HepG2 (cell line): Measurements from ENCODE around the gene TIFAB. TPM values are rescaled to one million over a fixed set of nuclear protein-coding genes. Genes with fewer than 3 reads are reported as not detected.
A peak's percentile ranks its signal among the peaks of the same experiment; 100 is the strongest.

Experiments used
- ARNTL ChIP-seq: sonication (generic); formaldehyde crosslinking; IDR thresholded peaks from 2 replicates; pipeline ENCODE4 v1.4.0; 2020; ENCODE audit warnings: mild to moderate bottlenecking, missing genetic modification reagents
- CBFB ChIP-seq: sonication (generic); formaldehyde crosslinking; IDR thresholded peaks from 2 replicates; pipeline ENCODE4 v1.4.0; 2020; ENCODE audit warnings: missing genetic modification reagents
- DMAP1 ChIP-seq: IDR thresholded peaks from 2 replicates; pipeline ENCODE4 v1.6.1; 2016
- EED ChIP-seq: sonication (generic); formaldehyde crosslinking; IDR thresholded peaks from 2 replicates; pipeline ENCODE4 v1.5.0; 2020; ENCODE audit warnings: mild to moderate bottlenecking, missing genetic modification reagents
- ELF4 ChIP-seq: sonication (generic); formaldehyde crosslinking; IDR thresholded peaks from 2 replicates; pipeline ENCODE4 v1.5.0; 2020; ENCODE audit warnings: missing genetic modification reagents, mild to moderate bottlenecking, moderate library complexity, borderline replicate concordance
- HNRNPL ChIP-seq: fragments of 200-400 bp; formaldehyde crosslinking; IDR thresholded peaks from 2 replicates; pipeline ENCODE4 v1.6.1; 2017; ENCODE audit warnings: mild to moderate bottlenecking, low read depth, low read length
- KLF12 ChIP-seq: sonication (generic); formaldehyde crosslinking; IDR thresholded peaks from 2 replicates; pipeline ENCODE4 v1.4.0; 2020; ENCODE audit warnings: missing genetic modification reagents, borderline replicate concordance
- KLF9 ChIP-seq: IDR thresholded peaks from 2 replicates; pipeline ENCODE4 v1.6.1; 2016; ENCODE audit warnings: low read depth
- PLRG1 ChIP-seq: fragments of 450-650 bp; conservative IDR thresholded peaks from 2 replicates; pipeline ENCODE4 v1.6.1; 2016
- ZFP37 ChIP-seq: sonication (generic); formaldehyde crosslinking; IDR thresholded peaks from 2 replicates; pipeline ENCODE4 v1.4.0; 2020; ENCODE audit warnings: missing genetic modification reagents, borderline replicate concordance
- ZNF570 ChIP-seq: sonication (generic); formaldehyde crosslinking; IDR thresholded peaks from 2 replicates; pipeline ENCODE4 v1.4.0; 2020; ENCODE audit warnings: mild to moderate bottlenecking, missing genetic modification reagents, borderline replicate concordance
- polyA plus RNA-seq, 8 experiments: library from polyadenylated mRNA; depleted of rRNA in 3 of 8; stranded (reverse) in 7 of 8; unstranded in 1 of 8; fragments of >200 nt; fragmentation: Illumina TruSeq in 4 of 8; extraction: Trizol in 4 of 8; gene quantifications; 2 replicates each; pipeline versions ENCODE4 v1.2.1 to v1.2.3, GENCODE V29; 2011 to 2016; ENCODE audit warnings: low read depth in 4 of 8, missing spikeins in 1 of 8, mixed read lengths in 1 of 8; ENCODE audit not compliant: insufficient read depth in 1 of 8
- total RNA-seq, 5 experiments: library from RNA; depleted of rRNA; stranded (reverse); fragments of >200 nt; fragmentation: Illumina TruSeq; extraction: Trizol; gene quantifications; 2 replicates each; pipeline ENCODE4 v1.2.3, GENCODE V29; 2016; ENCODE audit warnings: low read depth in 1 of 5
- TF ChIP-seq, protein P1 (sequence below): sonication (generic); formaldehyde crosslinking; IDR thresholded peaks from 2 replicates; pipeline ENCODE4 v1.4.0; 2020; ENCODE audit warnings: mild to moderate bottlenecking, missing genetic modification reagents
- TF ChIP-seq, protein P2 (sequence below), 2 experiments: fragments of 450-650 bp in 1 of 2; sonication (generic) in 1 of 2; formaldehyde crosslinking; IDR thresholded peaks; 2 replicates each; pipeline versions ENCODE4 v1.5.0 to v1.8.0; 2020 to 2022; ENCODE audit warnings: mild to moderate bottlenecking in 1 of 2, missing genetic modification reagents in 1 of 2
- TF ChIP-seq, protein P3 (sequence below): sonication (generic); formaldehyde crosslinking; IDR thresholded peaks from 2 replicates; pipeline ENCODE4 v1.5.0; 2020; ENCODE audit warnings: mild to moderate bottlenecking, missing genetic modification reagents, borderline replicate concordance
- TF ChIP-seq, protein P4 (sequence below): sonication (generic); formaldehyde crosslinking; IDR thresholded peaks from 2 replicates; pipeline ENCODE4 v1.9.0; 2021; ENCODE audit warnings: missing genetic modification reagents, borderline replicate concordance
- TF ChIP-seq, protein P5 (sequence below): sonication (generic); formaldehyde crosslinking; IDR thresholded peaks from 2 replicates; pipeline ENCODE4 v1.9.0; 2021; ENCODE audit warnings: missing genetic modification reagents, mild to moderate bottlenecking, borderline replicate concordance
- TF ChIP-seq, protein P6 (sequence below): sonication (generic); formaldehyde crosslinking; IDR thresholded peaks from 2 replicates; pipeline ENCODE4 v1.5.0; 2020; ENCODE audit warnings: missing genetic modification reagents, mild to moderate bottlenecking, borderline replicate concordance

TIFAB gene
- total and polyA plus RNA-seq, 2 of the 13 experiments (the other 11 are each of a cell fraction or from before 2014, with no cell fraction given), result not detected

DNA sequence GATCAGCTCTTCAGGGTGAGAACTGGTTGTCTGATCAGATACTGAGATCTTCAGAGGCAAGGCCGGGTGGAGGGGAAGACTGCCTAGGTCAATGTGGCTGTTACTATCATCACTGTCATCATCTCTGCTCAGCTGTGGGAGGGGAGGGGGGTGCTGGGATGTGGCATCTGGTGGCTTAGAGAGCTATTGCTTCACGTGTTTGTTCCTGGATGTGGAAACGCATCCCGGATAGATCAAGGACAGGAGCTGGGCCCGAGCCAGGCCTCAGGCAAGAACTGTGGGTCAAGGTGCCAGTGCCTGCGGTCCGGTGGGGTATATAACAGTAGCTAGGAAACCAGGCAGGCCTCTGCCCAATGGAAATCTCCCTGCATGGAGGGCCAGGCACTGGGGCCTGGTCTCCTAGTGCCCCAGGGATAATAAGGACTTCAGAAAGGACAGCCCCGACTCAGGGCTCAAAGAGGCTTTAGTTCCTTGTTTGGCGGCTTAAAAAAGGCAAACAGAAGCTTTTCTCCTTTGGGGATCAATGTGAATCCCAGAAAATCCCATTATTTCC is 30.3 kb upstream of the TIFAB start (continued):
- 0 out of 2 replicates have a peak, but pooled peaks have one; percentile 41 for TF ChIP-seq DMAP1 (CRISPR knock-in tag)
- TF ChIP-seq HNRNPL, result 0 out of 2 replicates have a peak, but pooled peaks have one; percentile 74
- TF ChIP-seq KLF12 (CRISPR knock-in tag), result no peak
- TF ChIP-seq, protein P1, sequence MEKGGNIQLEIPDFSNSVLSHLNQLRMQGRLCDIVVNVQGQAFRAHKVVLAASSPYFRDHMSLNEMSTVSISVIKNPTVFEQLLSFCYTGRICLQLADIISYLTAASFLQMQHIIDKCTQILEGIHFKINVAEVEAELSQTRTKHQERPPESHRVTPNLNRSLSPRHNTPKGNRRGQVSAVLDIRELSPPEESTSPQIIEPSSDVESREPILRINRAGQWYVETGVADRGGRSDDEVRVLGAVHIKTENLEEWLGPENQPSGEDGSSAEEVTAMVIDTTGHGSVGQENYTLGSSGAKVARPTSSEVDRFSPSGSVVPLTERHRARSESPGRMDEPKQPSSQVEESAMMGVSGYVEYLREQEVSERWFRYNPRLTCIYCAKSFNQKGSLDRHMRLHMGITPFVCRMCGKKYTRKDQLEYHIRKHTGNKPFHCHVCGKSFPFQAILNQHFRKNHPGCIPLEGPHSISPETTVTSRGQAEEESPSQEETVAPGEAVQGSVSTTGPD (CRISPR knock-in tag), result no peak
- peak; percentile 85 for TF ChIP-seq ARNTL (CRISPR knock-in tag)
- TF ChIP-seq PLRG1, result no peak
- TF ChIP-seq CBFB (CRISPR knock-in tag), result peak; percentile 75; the same call in 1 of the 2 replicates
- TF ChIP-seq, protein P2, sequence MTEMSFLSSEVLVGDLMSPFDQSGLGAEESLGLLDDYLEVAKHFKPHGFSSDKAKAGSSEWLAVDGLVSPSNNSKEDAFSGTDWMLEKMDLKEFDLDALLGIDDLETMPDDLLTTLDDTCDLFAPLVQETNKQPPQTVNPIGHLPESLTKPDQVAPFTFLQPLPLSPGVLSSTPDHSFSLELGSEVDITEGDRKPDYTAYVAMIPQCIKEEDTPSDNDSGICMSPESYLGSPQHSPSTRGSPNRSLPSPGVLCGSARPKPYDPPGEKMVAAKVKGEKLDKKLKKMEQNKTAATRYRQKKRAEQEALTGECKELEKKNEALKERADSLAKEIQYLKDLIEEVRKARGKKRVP (CRISPR knock-in tag; IDR thresholded peaks at IDR 0.05), result peak in 1 of 2 experiments; percentile 83; a peak in 2 of 4 replicates
- TF ChIP-seq, protein P3, sequence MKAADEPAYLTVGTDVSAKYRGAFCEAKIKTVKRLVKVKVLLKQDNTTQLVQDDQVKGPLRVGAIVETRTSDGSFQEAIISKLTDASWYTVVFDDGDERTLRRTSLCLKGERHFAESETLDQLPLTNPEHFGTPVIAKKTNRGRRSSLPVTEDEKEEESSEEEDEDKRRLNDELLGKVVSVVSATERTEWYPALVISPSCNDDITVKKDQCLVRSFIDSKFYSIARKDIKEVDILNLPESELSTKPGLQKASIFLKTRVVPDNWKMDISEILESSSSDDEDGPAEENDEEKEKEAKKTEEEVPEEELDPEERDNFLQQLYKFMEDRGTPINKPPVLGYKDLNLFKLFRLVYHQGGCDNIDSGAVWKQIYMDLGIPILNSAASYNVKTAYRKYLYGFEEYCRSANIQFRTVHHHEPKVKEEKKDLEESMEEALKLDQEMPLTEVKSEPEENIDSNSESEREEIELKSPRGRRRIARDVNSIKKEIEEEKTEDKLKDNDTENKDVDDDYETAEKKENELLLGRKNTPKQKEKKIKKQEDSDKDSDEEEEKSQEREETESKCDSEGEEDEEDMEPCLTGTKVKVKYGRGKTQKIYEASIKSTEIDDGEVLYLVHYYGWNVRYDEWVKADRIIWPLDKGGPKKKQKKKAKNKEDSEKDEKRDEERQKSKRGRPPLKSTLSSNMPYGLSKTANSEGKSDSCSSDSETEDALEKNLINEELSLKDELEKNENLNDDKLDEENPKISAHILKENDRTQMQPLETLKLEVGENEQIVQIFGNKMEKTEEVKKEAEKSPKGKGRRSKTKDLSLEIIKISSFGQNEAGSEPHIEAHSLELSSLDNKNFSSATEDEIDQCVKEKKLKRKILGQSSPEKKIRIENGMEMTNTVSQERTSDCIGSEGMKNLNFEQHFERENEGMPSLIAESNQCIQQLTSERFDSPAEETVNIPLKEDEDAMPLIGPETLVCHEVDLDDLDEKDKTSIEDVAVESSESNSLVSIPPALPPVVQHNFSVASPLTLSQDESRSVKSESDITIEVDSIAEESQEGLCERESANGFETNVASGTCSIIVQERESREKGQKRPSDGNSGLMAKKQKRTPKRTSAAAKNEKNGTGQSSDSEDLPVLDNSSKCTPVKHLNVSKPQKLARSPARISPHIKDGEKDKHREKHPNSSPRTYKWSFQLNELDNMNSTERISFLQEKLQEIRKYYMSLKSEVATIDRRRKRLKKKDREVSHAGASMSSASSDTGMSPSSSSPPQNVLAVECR, result peak; percentile 69; the same call in 1 of the 2 replicates
- TF ChIP-seq, protein P4, sequence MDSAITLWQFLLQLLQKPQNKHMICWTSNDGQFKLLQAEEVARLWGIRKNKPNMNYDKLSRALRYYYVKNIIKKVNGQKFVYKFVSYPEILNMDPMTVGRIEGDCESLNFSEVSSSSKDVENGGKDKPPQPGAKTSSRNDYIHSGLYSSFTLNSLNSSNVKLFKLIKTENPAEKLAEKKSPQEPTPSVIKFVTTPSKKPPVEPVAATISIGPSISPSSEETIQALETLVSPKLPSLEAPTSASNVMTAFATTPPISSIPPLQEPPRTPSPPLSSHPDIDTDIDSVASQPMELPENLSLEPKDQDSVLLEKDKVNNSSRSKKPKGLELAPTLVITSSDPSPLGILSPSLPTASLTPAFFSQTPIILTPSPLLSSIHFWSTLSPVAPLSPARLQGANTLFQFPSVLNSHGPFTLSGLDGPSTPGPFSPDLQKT (CRISPR knock-in tag), result no peak
- no peak for TF ChIP-seq KLF9 (CRISPR knock-in tag)
- no peak for TF ChIP-seq ZFP37
- no peak for TF ChIP-seq ZNF570 (CRISPR knock-in tag)
- TF ChIP-seq, protein P5, sequence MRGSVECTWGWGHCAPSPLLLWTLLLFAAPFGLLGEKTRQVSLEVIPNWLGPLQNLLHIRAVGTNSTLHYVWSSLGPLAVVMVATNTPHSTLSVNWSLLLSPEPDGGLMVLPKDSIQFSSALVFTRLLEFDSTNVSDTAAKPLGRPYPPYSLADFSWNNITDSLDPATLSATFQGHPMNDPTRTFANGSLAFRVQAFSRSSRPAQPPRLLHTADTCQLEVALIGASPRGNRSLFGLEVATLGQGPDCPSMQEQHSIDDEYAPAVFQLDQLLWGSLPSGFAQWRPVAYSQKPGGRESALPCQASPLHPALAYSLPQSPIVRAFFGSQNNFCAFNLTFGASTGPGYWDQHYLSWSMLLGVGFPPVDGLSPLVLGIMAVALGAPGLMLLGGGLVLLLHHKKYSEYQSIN (CRISPR knock-in tag), result no peak
- TF ChIP-seq, protein P6, sequence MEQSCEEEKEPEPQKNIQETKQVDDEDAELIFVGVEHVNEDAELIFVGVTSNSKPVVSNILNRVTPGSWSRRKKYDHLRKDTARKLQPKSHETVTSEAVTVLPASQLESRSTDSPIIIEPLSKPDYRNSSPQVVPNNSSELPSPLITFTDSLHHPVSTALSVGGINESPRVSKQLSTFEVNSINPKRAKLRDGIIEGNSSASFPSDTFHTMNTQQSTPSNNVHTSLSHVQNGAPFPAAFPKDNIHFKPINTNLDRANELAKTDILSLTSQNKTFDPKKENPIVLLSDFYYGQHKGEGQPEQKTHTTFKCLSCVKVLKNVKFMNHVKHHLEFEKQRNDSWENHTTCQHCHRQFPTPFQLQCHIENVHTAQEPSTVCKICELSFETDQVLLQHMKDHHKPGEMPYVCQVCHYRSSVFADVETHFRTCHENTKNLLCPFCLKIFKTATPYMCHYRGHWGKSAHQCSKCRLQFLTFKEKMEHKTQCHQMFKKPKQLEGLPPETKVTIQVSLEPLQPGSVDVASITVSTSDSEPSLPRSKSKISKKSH (CRISPR knock-in tag), result no peak
- no peak for TF ChIP-seq ELF4 (CRISPR knock-in tag)
- TF ChIP-seq EED (CRISPR knock-in tag), result no peak
